Kidney (tissue), 14 donors: ENCODE measurements around the gene GPR68. TPM values are rescaled to one million over a fixed set of nuclear protein-coding genes. Genes with fewer than 3 reads are reported as not detected.
A peak's percentile ranks its signal among the peaks of the same experiment; 100 is the strongest.
"Not testable (repeated sequence)": the region's sequence is repeated elsewhere in the genome, so short reads cannot be mapped to it uniquely, and the experiment has no call there.

Source experiments
- DNase-seq, 5 donors: peaks; one replicate each; pipeline ENCODE4 v3.0.0-alpha.2; 2013 to 2020
- FAIRE-seq: peaks from 2 replicates; lab custom pipeline; 2012; peaks lifted over from hg19 to GRCh38; lab: Jason Lieb, UNC
- H3K27ac ChIP-seq, 2 donors: one replicate each; pipeline ENCODE4 v1.7.0; 2013; ENCODE audit warnings: low read depth in 2 of 2, low read length in 2 of 2, inconsistent platforms in 1 of 2
- H3K27me3 ChIP-seq: one replicate; pipeline ENCODE4 v1.7.1; 2013; ENCODE audit warnings: low read length, inconsistent platforms; ENCODE audit not compliant: control insufficient read depth, insufficient read depth
- H3K36me3 ChIP-seq, 3 donors: one replicate each; pipeline versions ENCODE4 v1.7.0 to v1.7.1; 2013; ENCODE audit warnings: low read length in 3 of 3, control low read depth in 1 of 3, inconsistent platforms in 1 of 3; ENCODE audit not compliant: insufficient read depth in 3 of 3, control insufficient read depth in 2 of 3
- H3K4me1 ChIP-seq, 3 donors: one replicate each; pipeline versions ENCODE4 v1.7.0 to v1.7.1; 2013; ENCODE audit warnings: low read length in 3 of 3, inconsistent platforms in 1 of 3, low read depth in 1 of 3; ENCODE audit not compliant: control insufficient read depth in 2 of 3, insufficient read depth in 2 of 3
- H3K4me3 ChIP-seq, 3 donors: one replicate each; pipeline versions ENCODE4 v1.7.0 to v1.8.1; 2013; ENCODE audit warnings: low read length in 3 of 3, control low read depth in 1 of 3, inconsistent platforms in 1 of 3
- H3K9ac ChIP-seq, 3 donors: one replicate each; pipeline versions ENCODE4 v1.7.0 to v1.7.1; 2013; ENCODE audit warnings: low read length in 3 of 3, control low read depth in 1 of 3, inconsistent platforms in 1 of 3
- H3K9me3 ChIP-seq, 3 donors: one replicate each; pipeline versions ENCODE4 v1.7.0 to v1.7.1; 2013; ENCODE audit warnings: low read length in 3 of 3, control low read depth in 1 of 3, inconsistent platforms in 1 of 3; ENCODE audit not compliant: control insufficient read depth in 2 of 3, insufficient read depth in 1 of 3
- CTCF ChIP-seq: IDR thresholded peaks from 3 replicates; pipeline ENCODE4 v1.5.1; 2012; ENCODE audit warnings: mild to moderate bottlenecking, moderate library complexity, borderline replicate concordance; ENCODE audit not compliant: insufficient read depth; ENCODE audit errors: extremely low read depth
- intact Hi-C: fragments of 100-400 bp; cut with DNase I; formaldehyde crosslinking; loops from one replicate; pipeline ENCODE4 v1.11.1; 2022
- polyA plus RNA-seq: library from polyadenylated mRNA; stranded (reverse); fragments of 350-450 nt; fragmentation: Illumina TruSeq; extraction: RNeasy Lipid Tissue Mini Kit (QIAGEN cat#74804); gene quantifications from one replicate; pipeline ENCODE4 v1.2.3, GENCODE V29; 2014; ENCODE audit warnings: low read depth, low replicate concordance; ENCODE audit not compliant: insufficient read depth
- total RNA-seq: library from RNA; stranded (reverse); fragmentation: NEBNext Ultra II Directional; extraction: Animal tissue kit (Norgen Biotek cat#: 25700); gene quantifications from one replicate; pipeline ENCODE4 v1.2.1, GENCODE V29; 2021
- donor health status: control.
- donor health status: control.
- donor health status: control.
- donor health status: control.
- donor health status: control.
- donor health status: DM: yes; HTN: yes; CAD: no.
- donor health status: Normal renal cell carcinoma (clear cell type).

GPR68 gene
- total and polyA plus RNA-seq, 2 donors from 2014 or later, result 0.82 to 1.7 TPM

GRCh38 chr14:91250912-91251311, 6.4 kb upstream of the GPR68 start:
- TF ChIP-seq CTCF, result no peak
- H3K27me3 ChIP-seq, result no peaks in the 10 kb centered on the region
- H3K4me3 ChIP-seq, result no peak overlapping the region
- intact Hi-C loops, result no loop called here
- H3K9me3 ChIP-seq, result no peaks in the 10 kb centered on the region
- no peak for DNase-seq
- no peak overlapping the region for H3K9ac ChIP-seq
- no peak for FAIRE-seq
- peaks cover 2 to 13% (median 5%) of the 10 kb centered on the region in 3 donors for H3K4me1 ChIP-seq
- no peaks in the 10 kb centered on the region for H3K36me3 ChIP-seq
- no peak overlapping the region for H3K27ac ChIP-seq

- Histone ChIP-seq H3K27ac (no peak overlapping the region), H3K4me1 (peaks cover 2 to 13% (median 5%) of the 10 kb centered on the region in 3 donors)
These were observed 5.5 kb upstream of the GPR68 start for GRCh38 chr14:91249841-91250616.

GRCh38 chr14:91246051-91246852, 1.7 kb upstream of the GPR68 start:
- Histone ChIP-seq H3K27me3 (no peaks in the 10 kb centered on the region), H3K4me1 (peaks cover 0 to 4% (median 2%) of the 10 kb centered on the region in 3 donors), H3K36me3 (no peaks in the 10 kb centered on the region), H3K9ac (no peak overlapping the region), H3K9me3 (no peaks in the 10 kb centered on the region), H3K4me3 (no peak overlapping the region), H3K27ac (no peak overlapping the region)
- FAIRE-seq (no peak), DNase-seq (no peak)
- intact Hi-C loops, result no loop called here
- TF ChIP-seq CTCF, result no peak

More at GRCh38 chr14:91249841-91250616, 5.5 kb upstream of the GPR68 start:
- Histone ChIP-seq H3K27me3 (no peaks in the 10 kb centered on the region), H3K4me3 (no peak overlapping the region), H3K36me3 (no peaks in the 10 kb centered on the region), H3K9me3 (no peaks in the 10 kb centered on the region), H3K9ac (no peak overlapping the region)
- no peak for FAIRE-seq
- intact Hi-C loops, result no loop called here
- DNase-seq, result peak in 4 of 5 donors; percentile 79 to 82 (median 80)
- TF ChIP-seq CTCF, result no peak

- H3K4me1 ChIP-seq, result not testable (repeated sequence)
These were observed 1.1 kb upstream of the GPR68 start for GRCh38 chr14:91245616-91246015.

More at GRCh38 chr14:91245616-91246015, 1.1 kb upstream of the GPR68 start:
- H3K4me3 ChIP-seq, FAIRE-seq, H3K9ac ChIP-seq, H3K27ac ChIP-seq, H3K27me3 ChIP-seq, intact Hi-C loops, DNase-seq, H3K36me3 ChIP-seq, H3K9me3 ChIP-seq: not testable (repeated sequence)
